ENCODE measurements around the gene FERD3L.
A peak's percentile ranks its signal among the peaks of the same experiment; 100 is the strongest.

The FERD3L gene

GRCh38 chr7:19119870-19120486 lies 25.2 kb downstream of the FERD3L start:
- TF ChIP-seq CTCF (IDR thresholded peaks at IDR 0.05) = no peak

GRCh38 chr7:19119372-19119771 lies 25.8 kb downstream of the FERD3L start:
- no peak for TF ChIP-seq CTCF (IDR thresholded peaks at IDR 0.05)

- no peak for TF ChIP-seq CTCF (IDR thresholded peaks at IDR 0.05)
These were observed 26.4 kb downstream of the FERD3L start for GRCh38 chr7:19118636-19119371.

GRCh38 chr7:19117870-19118608 lies 27.2 kb downstream of the FERD3L start:
- TF ChIP-seq CTCF (IDR thresholded peaks at IDR 0.05) = no peak

DNA sequence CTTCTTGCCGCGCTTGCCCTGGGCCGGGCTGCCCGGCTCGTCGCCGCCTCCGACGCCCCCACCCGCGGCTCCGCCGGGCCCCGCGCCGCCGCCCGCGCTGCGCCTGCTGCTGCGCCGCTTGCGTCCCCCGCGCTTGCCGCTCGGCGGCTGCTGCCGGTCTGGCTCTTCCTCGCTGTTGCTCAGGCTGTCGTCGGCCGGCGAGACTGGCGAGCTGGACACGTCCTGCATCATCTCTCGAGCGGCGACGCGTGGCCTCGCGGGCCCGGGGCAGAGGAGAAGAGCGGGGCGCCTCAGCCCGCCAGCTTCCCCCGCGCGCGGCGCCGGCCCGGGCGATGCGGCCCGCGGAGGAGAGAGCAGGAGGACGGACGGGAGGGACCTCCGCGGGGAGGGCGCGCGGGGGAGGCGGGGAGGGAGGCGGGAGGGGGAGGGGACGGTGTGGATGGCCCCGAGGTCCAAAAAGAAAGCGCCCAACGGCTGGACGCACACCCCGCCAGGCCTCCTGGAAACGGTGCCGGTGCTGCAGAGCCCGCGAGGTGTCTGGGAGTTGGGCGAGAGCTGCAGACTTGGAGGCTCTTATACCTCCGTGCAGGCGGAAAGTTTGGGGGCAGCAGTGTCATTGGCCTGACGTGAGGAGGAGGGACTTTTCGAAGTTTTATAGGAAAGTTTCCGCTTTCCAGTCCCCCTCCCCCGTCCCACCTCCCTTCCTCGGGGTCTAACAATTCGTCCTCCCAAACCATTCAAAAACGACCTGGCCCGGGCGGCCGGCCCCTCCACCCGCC lies 27.9 kb downstream of the FERD3L start, which contains the start of gene TWIST1:
Gene TWIST1 (minus strand): TSS at position 546 of the 779 bp plus-strand sequence. CDS start 315 bp downstream, at position 231.
- peak; percentile 13; the same call in 1 of the 2 replicates for TF ChIP-seq CTCF (IDR thresholded peaks at IDR 0.05)

DNA sequence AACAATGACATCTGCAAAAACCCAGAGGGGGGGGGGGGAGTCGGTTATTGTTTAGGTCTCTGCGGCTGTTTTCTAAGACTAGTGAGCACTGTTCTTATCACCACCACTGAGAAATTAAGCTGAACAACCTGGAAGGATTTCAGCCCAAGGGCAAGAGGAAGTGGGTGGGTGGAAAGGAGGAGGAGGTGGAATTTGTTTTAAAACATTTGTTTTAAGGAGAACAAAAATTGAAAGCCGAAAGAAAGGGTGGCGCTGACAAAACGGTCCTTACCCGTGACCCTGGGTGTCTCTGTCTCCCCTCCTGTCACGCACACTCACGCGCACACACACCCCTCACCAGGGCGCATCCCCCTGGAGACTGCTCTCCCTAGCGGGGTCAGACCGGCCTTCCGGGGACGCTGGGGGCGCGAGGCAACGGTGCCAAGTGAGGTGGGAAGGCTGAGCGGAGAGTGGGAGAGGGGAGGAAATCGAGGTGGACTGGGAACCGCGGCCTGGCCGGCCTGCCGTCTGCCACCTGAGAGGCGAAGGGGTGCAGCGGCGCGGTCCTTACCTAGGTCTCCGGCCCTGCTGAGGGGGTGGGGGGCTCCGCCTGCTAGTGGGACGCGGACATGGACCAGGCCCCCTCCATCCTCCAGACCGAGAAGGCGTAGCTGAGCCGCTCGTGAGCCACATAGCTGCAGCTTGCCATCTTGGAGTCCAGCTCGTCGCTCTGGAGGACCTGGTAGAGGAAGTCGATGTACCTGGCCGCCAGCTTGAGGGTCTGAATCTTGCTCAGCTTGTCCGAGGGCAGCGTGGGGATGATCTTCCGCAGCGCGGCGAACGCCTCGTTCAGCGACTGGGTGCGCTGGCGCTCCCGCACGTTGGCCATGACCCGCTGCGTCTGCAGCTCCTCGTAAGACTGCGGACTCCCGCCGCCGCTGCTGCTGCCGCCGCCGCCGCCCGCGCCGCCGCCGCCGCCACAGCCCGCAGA lies 28.8 kb downstream of the FERD3L start:
- TF ChIP-seq CTCF (IDR thresholded peaks at IDR 0.05) = no peak

All from LNCAP (cell line).